ENCODE data around the gene MELTF. TPM values are rescaled to one million over a fixed set of nuclear protein-coding genes. Genes with fewer than 3 reads are reported as not detected.

The MELTF gene
- polyA plus RNA-seq, result 0.06 and 0.09 TPM in 2 replicates
- 0.46 TPM in 1 of 2 replicates, not detected in the other for polyA minus RNA-seq

GRCh38 chr3:197029511-197030167, at the start of gene MELTF:
TSS of gene MELTF (minus strand) at chr3:197029817. CDS start at chr3:197029702, 115 bp downstream.
- peaks cover 15% of the 10 kb centered on the region for H3K27me3 ChIP-seq (ENCODE audit: insufficient read depth, low read depth, low read length)
- H3K9me2 ChIP-seq (ENCODE audit: insufficient read depth, low read length), result no peaks in the 10 kb centered on the region
- H3F3A ChIP-seq (ENCODE audit: insufficient read depth, low read length, poor library complexity, severe bottlenecking), result no peaks in the 10 kb centered on the region
- no peaks in the 10 kb centered on the region for H3K36me3 ChIP-seq (ENCODE audit: insufficient read depth, low read length)
- H3K79me2 ChIP-seq (replicated peaks; ENCODE audit: insufficient read depth, low read length), result no peaks in the 10 kb centered on the region
- H2AFZ ChIP-seq (ENCODE audit: low read depth, low read length), result no peak within 1 kb of the TSS
- TF ChIP-seq RAD21 (conservative IDR thresholded peaks at IDR 0.05) (peak; percentile 19), MXI1 (conservative IDR thresholded peaks at IDR 0.05; ENCODE audit: poor library complexity, severe bottlenecking) (no peak), SMC3 (conservative IDR thresholded peaks at IDR 0.05; ENCODE audit: poor library complexity) (peak; percentile 24), CTCF (IDR thresholded peaks at IDR 0.05; ENCODE audit: poor library complexity, severe bottlenecking) (peak; percentile 63), POLR2AphosphoS5 (IDR thresholded peaks at IDR 0.05) (no peak), EP300 (conservative IDR thresholded peaks at IDR 0.05; ENCODE audit: poor library complexity, severe bottlenecking) (no peak)
- H4K20me1 ChIP-seq (ENCODE audit: insufficient read depth), result no peaks in the 10 kb centered on the region
- peak within 1 kb of the TSS; percentile 53 for H3K4me3 ChIP-seq (ENCODE audit: low read length)
- no peak within 1 kb of the TSS for H3K4me2 ChIP-seq (ENCODE audit: low read length)
- no peak within 1 kb of the TSS for H3K27ac ChIP-seq (ENCODE audit: low read length)
- H3K9ac ChIP-seq (ENCODE audit: low read length), result peak within 1 kb of the TSS; percentile 3
- H3K9me3 ChIP-seq (ENCODE audit: low read length), result no peaks in the 10 kb centered on the region

- H3K27ac ChIP-seq (ENCODE audit: low read length), result no peak overlapping the region
- H3K9ac ChIP-seq (ENCODE audit: low read length), result no peak overlapping the region
- no peaks in the 10 kb centered on the region for H3F3A ChIP-seq (ENCODE audit: insufficient read depth, low read length, poor library complexity, severe bottlenecking)
- H3K4me3 ChIP-seq (ENCODE audit: low read length), result no peak overlapping the region
- no peaks in the 10 kb centered on the region for H3K27me3 ChIP-seq (ENCODE audit: insufficient read depth, low read depth, low read length)
- TF ChIP-seq REST (IDR thresholded peaks at IDR 0.05; ENCODE audit: borderline replicate concordance), result no peak
- no peak for TF ChIP-seq EZH2 (IDR thresholded peaks at IDR 0.05; ENCODE audit: borderline replicate concordance, insufficient read depth, low read length, poor library complexity, severe bottlenecking)
- no peak for TF ChIP-seq EP300 (conservative IDR thresholded peaks at IDR 0.05; ENCODE audit: poor library complexity, severe bottlenecking)
- TF ChIP-seq RAD21 (conservative IDR thresholded peaks at IDR 0.05), result no peak
- no peak for TF ChIP-seq SMC3 (conservative IDR thresholded peaks at IDR 0.05; ENCODE audit: poor library complexity)
- no peak for TF ChIP-seq TAF1 (IDR thresholded peaks at IDR 0.05; ENCODE audit: low read depth)
- no peak for TF ChIP-seq CTCF (IDR thresholded peaks at IDR 0.05; ENCODE audit: poor library complexity, severe bottlenecking)
- TF ChIP-seq POLR2AphosphoS5 (IDR thresholded peaks at IDR 0.05), result no peak
- TF ChIP-seq MXI1 (conservative IDR thresholded peaks at IDR 0.05; ENCODE audit: poor library complexity, severe bottlenecking), result no peak
- no peaks in the 10 kb centered on the region for H3K9me3 ChIP-seq (ENCODE audit: low read length)
- H2AFZ ChIP-seq (ENCODE audit: low read depth, low read length), result no peak overlapping the region
- H3K36me3 ChIP-seq (ENCODE audit: insufficient read depth, low read length), result no peaks in the 10 kb centered on the region
- no peaks in the 10 kb centered on the region for H4K20me1 ChIP-seq (ENCODE audit: insufficient read depth)
- H3K9me2 ChIP-seq (ENCODE audit: insufficient read depth, low read length), result no peaks in the 10 kb centered on the region
- no peaks in the 10 kb centered on the region for H3K79me2 ChIP-seq (replicated peaks; ENCODE audit: insufficient read depth, low read length)
- H3K4me2 ChIP-seq (ENCODE audit: low read length), result no peak overlapping the region
These were observed 46.8 kb upstream of the MELTF start for GRCh38 chr3:197076415-197076814.
